ENCODE data around the gene CYP4F8. TPM values are rescaled to one million over a fixed set of nuclear protein-coding genes. Genes with fewer than 3 reads are reported as not detected.

Gene CYP4F8
- total RNA-seq, 2 experiments from 2014 or later: not detected

DNA sequence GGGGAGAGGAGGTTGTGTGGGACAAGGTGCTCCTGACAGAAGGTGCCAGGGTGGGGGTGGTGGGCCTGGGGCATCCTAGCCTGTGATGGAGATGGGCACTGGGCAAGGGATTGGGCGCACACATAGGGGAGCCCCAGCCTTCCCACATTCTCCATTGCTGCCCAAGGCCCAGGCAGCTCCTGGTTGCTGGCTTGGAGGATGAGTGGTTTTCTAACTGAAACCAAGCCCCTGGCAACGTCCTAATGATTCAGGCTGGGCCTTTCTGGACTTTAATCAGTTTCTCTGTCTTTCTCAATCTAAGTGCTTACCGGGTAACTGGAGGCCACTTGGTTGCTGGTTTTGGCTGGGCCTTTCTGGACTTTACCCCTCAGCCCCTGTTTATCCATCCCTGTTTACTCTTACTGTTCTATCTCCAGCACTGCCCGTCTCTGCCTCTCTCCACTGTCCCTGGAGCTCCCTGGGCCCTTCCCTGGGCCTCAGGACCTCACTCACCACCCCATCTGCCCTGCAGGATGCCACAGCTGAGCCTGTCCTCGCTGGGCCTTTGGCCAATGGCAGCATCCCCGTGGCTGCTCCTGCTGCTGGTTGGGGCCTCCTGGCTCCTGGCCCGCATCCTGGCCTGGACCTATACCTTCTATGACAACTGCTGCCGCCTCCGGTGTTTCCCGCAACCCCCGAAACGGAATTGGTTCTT lies 26.0 kb downstream of the CYP4F8 start:
- H3K36me3 Mint-ChIP-seq (ENCODE audit: low read depth): no peaks in the 10 kb centered on the region
- no peaks in the 10 kb centered on the region for H3K36me3 ChIP-seq (ENCODE audit: insufficient read depth, low read length)
- no peaks in the 10 kb centered on the region for H3K4me1 Mint-ChIP-seq (ENCODE audit: low read depth)
- DNase-seq: no peak
- no peak overlapping the region for H3K27ac Mint-ChIP-seq
- CTCF ChIA-PET: no interaction called here
- ATAC-seq (ENCODE audit: poor library complexity): no peak
- peaks cover 0 to 3% of the 10 kb centered on the region in 2 experiments for H3K27me3 ChIP-seq (ENCODE audit: control insufficient read depth in 1 of 2, insufficient read depth in 2 of 2, low read length in 2 of 2)
- peaks cover 0 to 5% of the 10 kb centered on the region in 2 experiments for H3K9me3 ChIP-seq (ENCODE audit: control insufficient read depth in 1 of 2, insufficient read depth in 1 of 2, low read length in 2 of 2)
- H3K27me3 Mint-ChIP-seq: peaks cover 34% of the 10 kb centered on the region
- H3K9me3 Mint-ChIP-seq: no peaks in the 10 kb centered on the region
- H3K4me3 ChIP-seq (ENCODE audit: low read length): no peak overlapping the region
- peaks cover 4% of the 10 kb centered on the region for H3K4me1 ChIP-seq (ENCODE audit: insufficient read depth, low read length)
- H3K4me3 Mint-ChIP-seq: no peak overlapping the region
- intact Hi-C loops (cut with DNase I, micrococcal nuclease): no loop called here
- no peak overlapping the region for H3K27ac ChIP-seq (ENCODE audit: low read depth in 1 of 2, low read length in 2 of 2)
- TF ChIP-seq, protein P1, sequence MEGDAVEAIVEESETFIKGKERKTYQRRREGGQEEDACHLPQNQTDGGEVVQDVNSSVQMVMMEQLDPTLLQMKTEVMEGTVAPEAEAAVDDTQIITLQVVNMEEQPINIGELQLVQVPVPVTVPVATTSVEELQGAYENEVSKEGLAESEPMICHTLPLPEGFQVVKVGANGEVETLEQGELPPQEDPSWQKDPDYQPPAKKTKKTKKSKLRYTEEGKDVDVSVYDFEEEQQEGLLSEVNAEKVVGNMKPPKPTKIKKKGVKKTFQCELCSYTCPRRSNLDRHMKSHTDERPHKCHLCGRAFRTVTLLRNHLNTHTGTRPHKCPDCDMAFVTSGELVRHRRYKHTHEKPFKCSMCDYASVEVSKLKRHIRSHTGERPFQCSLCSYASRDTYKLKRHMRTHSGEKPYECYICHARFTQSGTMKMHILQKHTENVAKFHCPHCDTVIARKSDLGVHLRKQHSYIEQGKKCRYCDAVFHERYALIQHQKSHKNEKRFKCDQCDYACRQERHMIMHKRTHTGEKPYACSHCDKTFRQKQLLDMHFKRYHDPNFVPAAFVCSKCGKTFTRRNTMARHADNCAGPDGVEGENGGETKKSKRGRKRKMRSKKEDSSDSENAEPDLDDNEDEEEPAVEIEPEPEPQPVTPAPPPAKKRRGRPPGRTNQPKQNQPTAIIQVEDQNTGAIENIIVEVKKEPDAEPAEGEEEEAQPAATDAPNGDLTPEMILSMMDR (IDR thresholded peaks at IDR 0.05): no peak
- POLR2A ChIA-PET: no interaction called here

- no peak overlapping the region for H3K4me3 ChIP-seq (ENCODE audit: low read length)
- peaks cover 39% of the 10 kb centered on the region for H3K27me3 Mint-ChIP-seq
- no peak for ATAC-seq (ENCODE audit: poor library complexity)
Observed at GRCh38 chr19:15641901-15642491, 27.0 kb downstream of the CYP4F8 start.

GRCh38 chr19:15642807-15643206 lies 27.8 kb downstream of the CYP4F8 start:
- Mint-ChIP-seq H3K27me3 (peaks cover 32% of the 10 kb centered on the region), H3K4me1 (ENCODE audit: low read depth) (no peaks in the 10 kb centered on the region), H3K36me3 (ENCODE audit: low read depth) (no peaks in the 10 kb centered on the region), H3K9me3 (no peaks in the 10 kb centered on the region), H3K27ac (no peak overlapping the region), H3K4me3 (no peak overlapping the region)
- POLR2A ChIA-PET: no interaction called here
- CTCF ChIA-PET: no interaction called here
- TF ChIP-seq, protein P1 (IDR thresholded peaks at IDR 0.05): no peak
- Histone ChIP-seq H3K9me3 (ENCODE audit: control insufficient read depth in 1 of 2, insufficient read depth in 1 of 2, low read length in 2 of 2) (peaks cover 0 to 5% of the 10 kb centered on the region in 2 experiments), H3K27ac (ENCODE audit: low read depth in 1 of 2, low read length in 2 of 2) (no peak overlapping the region), H3K27me3 (ENCODE audit: control insufficient read depth in 1 of 2, insufficient read depth in 2 of 2, low read length in 2 of 2) (peaks cover 0 to 2% of the 10 kb centered on the region in 2 experiments), H3K4me3 (ENCODE audit: low read length) (no peak overlapping the region), H3K36me3 (ENCODE audit: insufficient read depth, low read length) (no peaks in the 10 kb centered on the region), H3K4me1 (ENCODE audit: insufficient read depth, low read length) (peaks cover 4% of the 10 kb centered on the region)
- DNase-seq (no peak), ATAC-seq (ENCODE audit: poor library complexity) (no peak)
- intact Hi-C loops (cut with DNase I, micrococcal nuclease): no loop called here

More at GRCh38 chr19:15641901-15642491, 27.0 kb downstream of the CYP4F8 start:
- CTCF ChIA-PET: no interaction called here
- POLR2A ChIA-PET: no interaction called here
- H3K27ac ChIP-seq (ENCODE audit: low read depth in 1 of 2, low read length in 2 of 2): no peak overlapping the region
- peaks cover 0 to 5% of the 10 kb centered on the region in 2 experiments for H3K9me3 ChIP-seq (ENCODE audit: control insufficient read depth in 1 of 2, insufficient read depth in 1 of 2, low read length in 2 of 2)
- intact Hi-C loops (cut with DNase I, micrococcal nuclease): no loop called here
- peaks cover 0 to 2% of the 10 kb centered on the region in 2 experiments for H3K27me3 ChIP-seq (ENCODE audit: control insufficient read depth in 1 of 2, insufficient read depth in 2 of 2, low read length in 2 of 2)
- Mint-ChIP-seq H3K36me3 (ENCODE audit: low read depth) (no peaks in the 10 kb centered on the region), H3K4me3 (no peak overlapping the region), H3K27ac (no peak overlapping the region), H3K9me3 (no peaks in the 10 kb centered on the region), H3K4me1 (ENCODE audit: low read depth) (no peaks in the 10 kb centered on the region)
- DNase-seq: no peak
- H3K4me1 ChIP-seq (ENCODE audit: insufficient read depth, low read length): peaks cover 4% of the 10 kb centered on the region
- TF ChIP-seq, protein P1 (IDR thresholded peaks at IDR 0.05): no peak
- H3K36me3 ChIP-seq (ENCODE audit: insufficient read depth, low read length): no peaks in the 10 kb centered on the region

Measured in CD4-positive, alpha-beta T cell (primary cell).